ENCODE results near the gene SCGB1C2.

- TF ChIP-seq CTCF (conservative IDR thresholded peaks at IDR 0.05) (no peak), ZFX (IDR thresholded peaks at IDR 0.05) (no peak)
These were observed 35.0 kb downstream of the SCGB1C2 start for GRCh38 chr17:172401-172800.
